GM12892 (cell line): ENCODE results near the gene JDP2.

Source experiments
- POLR2A ChIP-seq: IDR thresholded peaks from 2 replicates; pipeline ENCODE4 v1.6.1; 2011; ENCODE audit warnings: low read depth, low read length, control low read depth
- POLR2AphosphoS5 ChIP-seq: IDR thresholded peaks from 2 replicates; pipeline ENCODE4 v1.6.1; 2011; ENCODE audit warnings: low read depth, low read length, control low read depth

DNA sequence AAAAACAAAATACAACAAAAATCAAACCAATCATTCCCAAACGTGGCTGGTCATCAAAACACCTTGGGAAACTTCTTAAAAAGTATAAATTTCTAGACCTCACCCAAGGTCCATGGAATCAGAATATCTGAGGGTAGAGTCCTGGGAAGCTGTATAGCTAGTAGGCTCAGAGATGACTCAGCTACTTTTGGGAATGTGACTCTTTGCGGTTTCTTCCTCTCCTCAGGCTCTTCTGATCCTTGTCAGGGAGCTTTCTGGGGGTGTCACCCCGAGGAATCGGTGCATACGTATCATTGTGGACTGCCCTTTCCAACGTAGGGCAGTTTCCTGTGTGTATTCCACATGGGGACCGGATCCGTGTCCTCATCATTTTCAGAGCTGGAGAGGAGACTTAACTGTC lies 14.8 kb downstream of the JDP2 start:
- no peak for TF ChIP-seq POLR2AphosphoS5
- TF ChIP-seq POLR2A: no peak
